GM18951 (cell line): ENCODE results near the gene ASS1.

Experiments used
- POLR2A ChIP-seq: IDR thresholded peaks from 4 replicates; pipeline ENCODE4 v1.6.1; 2011; ENCODE audit warnings: mild to moderate bottlenecking; ENCODE audit not compliant: insufficient read length, insufficient read depth; ENCODE audit errors: extremely low read depth
- in situ Hi-C: fragments of 300-500 bp; cut with MboI; formaldehyde crosslinking; loops from one replicate; pipeline ENCODE4 v1.12.0; 2022; ENCODE audit warnings: low sequenced_read_pairs, mixed read lengths, inconsistent platforms; ENCODE audit not compliant: unreplicated experiment

Gene ASS1

GRCh38 chr9:130498918-130499698 lies 54.3 kb downstream of the ASS1 start:
- no peak for TF ChIP-seq POLR2A
- in situ Hi-C loops, result no loop called here

DNA sequence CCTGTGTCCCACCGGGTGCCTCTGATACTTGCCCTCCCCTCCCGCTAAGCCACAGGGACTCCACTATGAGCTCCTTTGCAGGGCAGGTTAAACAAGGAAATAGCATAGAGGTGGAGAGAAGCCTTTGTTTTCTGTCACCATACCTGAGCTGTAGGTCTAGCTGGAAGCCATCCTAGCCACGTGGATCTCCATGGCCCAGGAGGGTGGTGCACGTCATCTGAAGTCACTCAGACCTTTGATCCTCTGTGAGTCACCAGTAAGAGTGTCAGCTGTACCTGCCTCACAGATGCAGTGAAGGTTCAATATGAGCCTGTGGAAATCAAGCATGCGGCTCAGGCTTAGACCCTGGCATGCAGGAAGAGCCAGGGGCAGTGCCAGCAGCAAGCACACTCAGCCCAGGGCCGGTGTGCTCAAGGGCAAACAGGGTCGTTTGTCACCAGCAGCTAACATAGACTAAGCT lies 55.1 kb downstream of the ASS1 start:
- no peak for TF ChIP-seq POLR2A
- in situ Hi-C loops, result no loop called here

GRCh38 chr9:130500340-130501180 lies 55.8 kb downstream of the ASS1 start:
- TF ChIP-seq POLR2A, result no peak
- in situ Hi-C loops, result no loop called here

GRCh38 chr9:130501639-130502038 lies 56.9 kb downstream of the ASS1 start:
- in situ Hi-C loops, result no loop called here
- TF ChIP-seq POLR2A, result no peak

DNA sequence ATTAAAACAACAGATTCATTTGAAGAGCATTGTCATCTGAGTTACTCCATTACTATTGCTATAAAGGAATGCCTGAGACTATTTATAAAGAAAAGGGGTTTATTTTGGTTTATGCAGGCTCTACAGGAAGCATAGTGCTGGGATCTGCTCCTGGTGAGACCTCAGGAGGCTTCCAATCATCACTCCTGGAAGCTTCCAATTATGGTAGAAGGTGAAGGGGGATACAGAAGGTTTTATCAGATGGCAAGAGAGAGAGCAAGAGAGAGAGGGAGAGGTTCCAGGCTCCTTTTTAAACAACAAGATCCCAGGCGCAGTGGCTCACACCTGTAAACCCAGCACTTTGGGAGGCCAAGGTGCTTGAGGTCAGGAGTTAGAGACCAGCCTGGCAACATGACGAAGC lies 63.5 kb downstream of the ASS1 start:
- no peak for TF ChIP-seq POLR2A
- in situ Hi-C loops, result no loop called here

DNA sequence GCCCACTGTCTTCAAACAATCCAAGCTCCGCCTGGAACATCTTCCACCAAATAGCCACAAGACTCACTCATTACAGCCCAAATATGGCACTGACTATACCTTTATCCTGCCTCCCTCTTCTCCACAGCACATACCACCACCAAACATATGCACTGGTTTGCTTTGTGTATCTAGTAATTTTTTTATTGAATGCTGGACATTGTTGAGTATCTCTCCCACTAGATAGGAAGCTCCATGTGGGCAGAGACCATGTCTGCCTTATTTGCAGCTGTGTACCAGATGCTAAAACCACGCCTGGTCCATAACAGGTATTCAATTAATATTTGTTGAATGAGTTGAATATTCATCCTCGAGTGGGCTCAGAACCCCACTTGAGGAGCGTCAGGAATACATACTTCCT lies 67.4 kb downstream of the ASS1 start:
- in situ Hi-C loops, result no loop called here
- TF ChIP-seq POLR2A, result no peak

- no peak for TF ChIP-seq POLR2A
- in situ Hi-C loops, result no loop called here
These were observed 68.3 kb downstream of the ASS1 start for GRCh38 chr9:130513078-130513477.

- no peak for TF ChIP-seq POLR2A
- in situ Hi-C loops, result no loop called here
These were observed 73.5 kb downstream of the ASS1 start for GRCh38 chr9:130518233-130518632.

GRCh38 chr9:130518943-130519799 lies 74.4 kb downstream of the ASS1 start:
- in situ Hi-C loops, result no loop called here
- no peak for TF ChIP-seq POLR2A

DNA sequence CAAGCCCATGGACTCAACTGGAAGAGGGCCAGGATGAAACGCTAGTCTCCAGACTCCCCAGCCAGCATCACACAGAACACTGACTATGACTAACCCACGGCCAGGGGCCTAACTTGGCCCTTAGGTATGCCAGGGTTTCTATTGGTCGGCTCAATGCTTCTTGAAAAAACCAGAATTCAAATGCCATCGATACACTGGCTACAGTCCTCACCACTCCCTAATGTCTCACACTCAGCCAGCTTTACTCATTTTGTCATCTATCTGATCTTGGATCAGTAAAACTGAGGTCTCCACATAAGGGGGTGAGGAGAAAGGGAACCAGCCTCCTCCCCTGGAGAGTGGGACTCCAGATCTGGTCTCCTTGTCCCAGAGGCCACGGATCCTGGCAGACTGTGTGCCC lies 75.2 kb downstream of the ASS1 start:
- in situ Hi-C loops, result no loop called here
- no peak for TF ChIP-seq POLR2A

GRCh38 chr9:130521715-130522114 lies 77.0 kb downstream of the ASS1 start:
- in situ Hi-C loops, result no loop called here
- TF ChIP-seq POLR2A, result no peak

GRCh38 chr9:130522233-130522808 lies 77.6 kb downstream of the ASS1 start:
- no peak for TF ChIP-seq POLR2A
- in situ Hi-C loops, result no loop called here

GRCh38 chr9:130523921-130524320 lies 79.2 kb downstream of the ASS1 start:
- no peak for TF ChIP-seq POLR2A
- in situ Hi-C loops, result no loop called here

GRCh38 chr9:130526193-130526853 lies 81.6 kb downstream of the ASS1 start:
- in situ Hi-C loops, result no loop called here
- TF ChIP-seq POLR2A, result no peak
